HepG2 (cell line): ENCODE data around the gene PRDM11. TPM values are rescaled to one million over a fixed set of nuclear protein-coding genes. Genes with fewer than 3 reads are reported as not detected.
A peak's percentile ranks its signal among the peaks of the same experiment; 100 is the strongest.

Experiments
- ATAC-seq: fragments of 200-7000 bp; cut with Tn5 transposase; 3 replicates; pipeline ENCODE4 v1.9.1; 2020; ENCODE audit warnings: mild to moderate bottlenecking, moderate library complexity
- BruUV-seq: library from RNA; stranded (reverse); fragments of 400-500 nt; replicated peaks from 2 replicates; lab custom pipeline; 2021; lab: Mats Ljungman, UMichigan
- CTCF ChIA-PET: fragments of 300-600 bp; formaldehyde crosslinking; extraction: SDS; loops from one replicate; lab custom pipeline; 2021; ENCODE audit warnings: low total read pairs, inconsistent platforms, low intra/inter-chr PET ratio; lab: Yijun Ruan, JAX
- POLR2A ChIA-PET: fragments of 350-600 bp; sonication (Branson Sonifier 250); formaldehyde crosslinking; loops from one replicate; lab custom pipeline; 2020; ENCODE audit warnings: antibody characterized with exemption, inconsistent platforms; lab: Yijun Ruan, JAX
- DNase-seq: peaks from one replicate; pipeline ENCODE4 v3.0.0-alpha.2; 2015; ENCODE audit warnings: low spot score
- FAIRE-seq: peaks from 3 replicates; lab custom pipeline; 2011; peaks lifted over from hg19 to GRCh38; lab: Jason Lieb, UNC
- H2AFZ ChIP-seq: one replicate; pipeline ENCODE4 v1.6.1; 2011; ENCODE audit warnings: low read length, inconsistent platforms
- H3K27ac ChIP-seq: fragments of 300-600 bp; 3 replicates; pipeline ENCODE4 v1.8.0; 2011; ENCODE audit warnings: mixed run types, mild to moderate bottlenecking, mixed read lengths, low read length, inconsistent platforms; ENCODE audit not compliant: insufficient read depth; ENCODE audit errors: extremely low read length
- H3K27me3 ChIP-seq, 2 experiments: fragments of 200-600 bp in 1 of 2; 2 replicates in 1 of 2; 3 replicates in 1 of 2; pipeline versions ENCODE4 v1.6.0 to v1.8.0; 2011; ENCODE audit warnings: low read length in 2 of 2, mild to moderate bottlenecking in 2 of 2, moderate library complexity in 2 of 2, inconsistent platforms in 1 of 2; ENCODE audit not compliant: insufficient read depth in 2 of 2, control insufficient read depth in 1 of 2
- H3K36me3 ChIP-seq, 2 experiments: fragments of 200-600 bp in 1 of 2; replicated peaks in 1 of 2; 2 replicates in 1 of 2; 3 replicates in 1 of 2; pipeline versions ENCODE4 v1.5.1 to v1.8.0; 2011; ENCODE audit warnings: low read length in 2 of 2, inconsistent platforms in 1 of 2; ENCODE audit not compliant: insufficient read depth in 2 of 2, control insufficient read depth in 1 of 2
- H3K4me1 ChIP-seq: 2 replicates; pipeline ENCODE4 v1.5.1; 2012; ENCODE audit warnings: low read length, inconsistent platforms; ENCODE audit not compliant: insufficient read depth
- H3K4me2 ChIP-seq: 2 replicates; pipeline ENCODE4 v1.6.0; 2011; ENCODE audit warnings: low read depth, low read length, inconsistent platforms
- H3K4me3 ChIP-seq, 3 experiments: fragments of 200-600 bp in 1 of 3; sonication (generic), shearing (Covaris generic) in 1 of 3; replicated peaks in 1 of 3; 2 replicates each; pipeline ENCODE4 v1.5.1; 2011 to 2016; ENCODE audit warnings: low read length in 3 of 3, inconsistent platforms in 2 of 3, low read depth in 2 of 3, mild to moderate bottlenecking in 2 of 3, control low read depth in 1 of 3, mixed read lengths in 1 of 3; ENCODE audit not compliant: insufficient read depth in 1 of 3
- H3K79me2 ChIP-seq: one replicate; pipeline ENCODE4 v1.6.1; 2011; ENCODE audit warnings: low read length, inconsistent platforms; ENCODE audit not compliant: insufficient read depth
- H3K9ac ChIP-seq: 2 replicates; pipeline ENCODE4 v1.6.0; 2011; ENCODE audit warnings: mild to moderate bottlenecking, low read depth, low read length, inconsistent platforms; ENCODE audit not compliant: insufficient read depth
- H3K9me3 ChIP-seq: 2 replicates; pipeline ENCODE4 v1.5.1; 2012; ENCODE audit warnings: mild to moderate bottlenecking, low read length
- H4K20me1 ChIP-seq: 2 replicates; pipeline ENCODE4 v1.6.0; 2011; ENCODE audit warnings: inconsistent platforms, mild to moderate bottlenecking, low read length, moderate library complexity; ENCODE audit not compliant: insufficient read depth
- AKNA ChIP-seq: sonication (generic); formaldehyde crosslinking; IDR thresholded peaks from 2 replicates; pipeline ENCODE4 v1.4.0; 2020; ENCODE audit warnings: missing genetic modification reagents, borderline replicate concordance
- BRD4 ChIP-seq: sonication (generic); formaldehyde crosslinking; IDR thresholded peaks from 2 replicates; pipeline ENCODE4 v1.4.0; 2020; ENCODE audit warnings: missing genetic modification reagents
- ETV6 ChIP-seq: sonication (generic); formaldehyde crosslinking; conservative IDR thresholded peaks from 2 replicates; pipeline ENCODE4 v1.4.0; 2020; ENCODE audit warnings: missing genetic modification reagents
- FOXO1 ChIP-seq: sonication (generic); formaldehyde crosslinking; IDR thresholded peaks from 2 replicates; pipeline ENCODE4 v1.4.0; 2020; ENCODE audit warnings: missing genetic modification reagents
- FUBP1 ChIP-seq: sonication (generic); formaldehyde crosslinking; IDR thresholded peaks from 2 replicates; pipeline ENCODE4 v1.5.1; 2020; ENCODE audit warnings: missing genetic modification reagents, mild to moderate bottlenecking, borderline replicate concordance
- MTERF4 ChIP-seq: sonication (generic); formaldehyde crosslinking; IDR thresholded peaks from 2 replicates; pipeline ENCODE4 v1.8.0; 2023; ENCODE audit warnings: mild to moderate bottlenecking, missing genetic modification reagents
- ZBTB4 ChIP-seq: sonication (generic); formaldehyde crosslinking; IDR thresholded peaks from 2 replicates; pipeline ENCODE4 v1.4.0; 2020; ENCODE audit warnings: missing genetic modification reagents, mild to moderate bottlenecking, borderline replicate concordance
- ZNF24 ChIP-seq: fragments of 450-650 bp; IDR thresholded peaks from 2 replicates; pipeline ENCODE4 v1.6.1; 2017; ENCODE audit warnings: antibody characterized with exemption, mild to moderate bottlenecking
- ZNF33A ChIP-seq: sonication (generic); formaldehyde crosslinking; IDR thresholded peaks from 2 replicates; pipeline ENCODE4 v1.5.1; 2020; ENCODE audit warnings: missing genetic modification reagents, mild to moderate bottlenecking, moderate library complexity, borderline replicate concordance
- ZNF580 ChIP-seq: IDR thresholded peaks from 2 replicates; pipeline ENCODE4 v1.6.1; 2016; ENCODE audit warnings: low read depth, borderline replicate concordance
- WGBS: methylation state at CpG from one replicate; pipeline ENCODE4 v1.1.6; 2017; ENCODE audit warnings: low lambda C conversion rate; 5-methylcytosine and 5-hydroxymethylcytosine counted together
- in situ Hi-C: cut with HindIII; loops from 2 replicates; pipeline ENCODE4 v1.10.0; 2017; ENCODE audit warnings: low pct_unique_long_range_greater_than_20kb; ENCODE audit not compliant: extremely low pct_ligation_motif_present
- intact Hi-C: fragments of 100-400 bp; cut with micrococcal nuclease; formaldehyde crosslinking; loops from one replicate; pipeline ENCODE4 v1.10.0; 2022; ENCODE audit not compliant: unreplicated experiment
- polyA plus RNA-seq, 8 experiments: library from polyadenylated mRNA; depleted of rRNA in 3 of 8; stranded (reverse) in 7 of 8; unstranded in 1 of 8; fragments of >200 nt; fragmentation: Illumina TruSeq in 4 of 8; extraction: Trizol in 4 of 8; gene quantifications; 2 replicates each; pipeline versions ENCODE4 v1.2.1 to v1.2.3, GENCODE V29; 2011 to 2016; ENCODE audit warnings: low read depth in 4 of 8, missing spikeins in 1 of 8, mixed read lengths in 1 of 8; ENCODE audit not compliant: insufficient read depth in 1 of 8
- total RNA-seq, 5 experiments: library from RNA; depleted of rRNA; stranded (reverse); fragments of >200 nt; fragmentation: Illumina TruSeq; extraction: Trizol; gene quantifications; 2 replicates each; pipeline ENCODE4 v1.2.3, GENCODE V29; 2016; ENCODE audit warnings: low read depth in 1 of 5

Gene PRDM11
- total and polyA plus RNA-seq, 2 of the 13 experiments (the other 11 are each of a cell fraction or from before 2014, with no cell fraction given) = 3.4 to 4.7 TPM

- DNase-seq (no peak), FAIRE-seq (no peak), ATAC-seq (no peak)
- H3K9ac ChIP-seq = no peak overlapping the region
- H3K27ac ChIP-seq = no peak overlapping the region
- no peaks in the 10 kb centered on the region; a peak in 1 of 5 replicates for H3K27me3 ChIP-seq
- H3K79me2 ChIP-seq = no peaks in the 10 kb centered on the region
- H3K4me1 ChIP-seq = no peaks in the 10 kb centered on the region
- ChIA-PET POLR2A (no interaction called here), CTCF (no interaction called here)
- no peak overlapping the region for H2AFZ ChIP-seq
- H3K36me3 ChIP-seq = peaks cover 2 to 8% of the 10 kb centered on the region in 2 experiments; a peak in 4 of 5 replicates
- no peaks in the 10 kb centered on the region for H3K9me3 ChIP-seq
- in situ Hi-C loops (no loop called here), intact Hi-C loops (no loop called here)
- BruUV-seq = TSS peak; percentile 29
- no peak overlapping the region for H3K4me2 ChIP-seq
- WGBS = 76% methylated on average over 5 of the region's 5 CpGs
- 0 out of 2 replicates have a peak, but pooled peaks cover 2% of the 10 kb centered on the region for H4K20me1 ChIP-seq
- no peak overlapping the region for H3K4me3 ChIP-seq
- TF ChIP-seq MTERF4 (CRISPR knock-in tag) = no peak
- no peak for TF ChIP-seq ZBTB4 (CRISPR knock-in tag)
- no peak for TF ChIP-seq ETV6 (CRISPR knock-in tag)
- TF ChIP-seq ZNF33A (CRISPR knock-in tag) = no peak
- TF ChIP-seq ZNF580 = no peak
- no peak for TF ChIP-seq FOXO1
- no peak for TF ChIP-seq AKNA
- no peak for TF ChIP-seq FUBP1 (CRISPR knock-in tag)
- no peak for TF ChIP-seq ZNF24
- TF ChIP-seq BRD4 (CRISPR knock-in tag) = no peak
Observed at GRCh38 chr11:45229401-45230020, 83.1 kb downstream of the PRDM11 start.
